Spinal cord (tissue), 10 donors: ENCODE data around the gene HIGD2B. TPM values are rescaled to one million over a fixed set of nuclear protein-coding genes. Genes with fewer than 3 reads are reported as not detected.
"Not testable (repeated sequence)": the region's sequence is repeated elsewhere in the genome, so short reads cannot be mapped to it uniquely, and the experiment has no call there.

Experiments used
- DNase-seq, 6 donors: peaks; one replicate each; pipeline versions ENCODE4 v3.0.0 to v3.0.0-alpha.2; 2013 to 2015; ENCODE audit warnings: low spot score in 6 of 6, low read depth in 4 of 6
- H3K27ac ChIP-seq: one replicate; pipeline ENCODE4 v1.5.1; 2013; ENCODE audit warnings: low read depth, low read length, control low read depth
- H3K27me3 ChIP-seq: one replicate; pipeline ENCODE4 v1.6.1; 2013; ENCODE audit warnings: low read length; ENCODE audit not compliant: control insufficient read depth, insufficient read depth
- H3K36me3 ChIP-seq: one replicate; pipeline ENCODE4 v1.6.1; 2013; ENCODE audit warnings: low read length; ENCODE audit not compliant: control insufficient read depth, insufficient read depth
- H3K4me1 ChIP-seq: one replicate; pipeline ENCODE4 v1.6.1; 2013; ENCODE audit warnings: low read length; ENCODE audit not compliant: control insufficient read depth, insufficient read depth
- H3K4me3 ChIP-seq: one replicate; pipeline ENCODE4 v1.5.1; 2013; ENCODE audit warnings: low read depth, low read length, control low read depth
- H3K9me3 ChIP-seq: one replicate; pipeline ENCODE4 v1.6.1; 2013; ENCODE audit warnings: low read length; ENCODE audit not compliant: control insufficient read depth, insufficient read depth
- WGBS: methylation state at CpG from one replicate; pipeline ENCODE4 v1.1.5; 2013; ENCODE audit warnings: missing lambda C conversion rate; ENCODE audit not compliant: insufficient coverage; 5-methylcytosine and 5-hydroxymethylcytosine counted together
- polyA plus RNA-seq, 2 donors: library from polyadenylated mRNA; unstranded; fragments of 120-200 nt; gene quantifications; one replicate each; pipeline ENCODE4 v1.2.1, GENCODE V29; 2013; ENCODE audit not compliant: insufficient read length in 2 of 2
- total RNA-seq, 2 donors: library from RNA; depleted of rRNA in 1 of 2; stranded (reverse); fragments of 120-200 nt in 1 of 2; fragments of >200 nt in 1 of 2; gene quantifications; one replicate each; pipeline versions ENCODE4 v1.2.3 to v1.2.4, GENCODE V29; 2013 to 2014
- donor health status: healthy.

HIGD2B gene
- total and polyA plus RNA-seq, 4 donors: not detected

DNA sequence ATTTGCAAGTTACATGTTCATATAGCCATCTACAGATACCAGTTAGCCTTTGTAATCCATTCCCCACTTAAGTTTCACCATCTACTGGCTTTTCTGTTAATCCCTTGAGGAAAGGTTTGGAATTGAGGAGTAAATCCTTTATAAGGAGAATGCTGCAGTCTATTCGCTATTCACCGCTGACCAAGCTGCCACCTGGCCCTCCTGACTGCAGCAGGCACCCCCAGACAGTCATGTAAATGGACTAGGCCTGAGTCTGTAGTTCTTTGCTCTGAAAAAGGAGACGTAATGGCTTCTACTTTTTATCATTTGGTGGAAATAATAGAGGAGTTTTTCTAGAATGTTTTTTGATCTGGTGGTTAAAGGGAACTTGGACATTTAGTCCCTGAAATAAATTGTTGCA lies 3.2 kb downstream of the HIGD2B start:
- WGBS: 89% methylated on average over 3 of the region's 3 CpGs
- no peaks in the 10 kb centered on the region for H3K36me3 ChIP-seq
- H3K27me3 ChIP-seq: peaks cover 16% of the 10 kb centered on the region
- no peak overlapping the region for H3K4me3 ChIP-seq
- H3K4me1 ChIP-seq: peaks cover 9% of the 10 kb centered on the region
- DNase-seq: no peak
- no peaks in the 10 kb centered on the region for H3K9me3 ChIP-seq
- H3K27ac ChIP-seq: no peak overlapping the region

DNA sequence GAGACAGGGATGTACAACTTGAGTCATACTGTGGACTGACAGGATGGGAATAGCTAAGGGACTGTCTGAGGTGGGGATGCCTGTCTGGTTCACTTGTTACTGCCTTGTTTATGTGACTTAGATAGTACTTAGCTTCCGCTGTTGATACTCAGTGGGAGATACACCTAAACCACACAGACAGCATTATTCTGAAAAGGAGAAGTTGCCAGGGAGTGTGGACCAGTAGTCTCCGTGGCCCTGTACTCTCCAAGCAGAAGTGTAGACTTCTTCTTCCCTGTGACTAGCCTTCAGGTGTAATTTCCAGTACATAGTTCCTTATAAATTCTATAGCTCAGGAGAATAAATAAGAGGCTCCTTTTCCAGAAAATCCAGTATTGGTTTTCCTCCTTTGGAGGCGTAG lies 5.1 kb downstream of the HIGD2B start:
- no CpG with 5 or more reads among the region's 3 CpGs for WGBS

GRCh38 chr15:72676838-72677237 lies 9.1 kb downstream of the HIGD2B start:
- DNase-seq: no peak
- no CpG with 5 or more reads among the region's 4 CpGs for WGBS
- H3K9me3 ChIP-seq: no peaks in the 10 kb centered on the region
- no peaks in the 10 kb centered on the region for H3K4me1 ChIP-seq
- H3K27ac ChIP-seq: no peak overlapping the region
- H3K4me3 ChIP-seq: no peak overlapping the region
- peaks cover 19% of the 10 kb centered on the region for H3K27me3 ChIP-seq
- no peaks in the 10 kb centered on the region for H3K36me3 ChIP-seq

More for the DNA sequence above, 5.1 kb downstream of the HIGD2B start:
- H3K27me3 ChIP-seq: peaks cover 17% of the 10 kb centered on the region
- no peaks in the 10 kb centered on the region for H3K9me3 ChIP-seq
- H3K4me1 ChIP-seq: no peaks in the 10 kb centered on the region
- H3K36me3 ChIP-seq: no peaks in the 10 kb centered on the region
- no peak overlapping the region for H3K27ac ChIP-seq
- no peak overlapping the region for H3K4me3 ChIP-seq
- no peak for DNase-seq

- 20% methylated on average over 1 of the region's 3 CpGs for WGBS
- peaks cover 6% of the 10 kb centered on the region for H3K4me1 ChIP-seq
- H3K27ac ChIP-seq: no peak overlapping the region
- H3K9me3 ChIP-seq: no peaks in the 10 kb centered on the region
- no peak overlapping the region for H3K4me3 ChIP-seq
- DNase-seq: no peak
- no peaks in the 10 kb centered on the region for H3K36me3 ChIP-seq
- peaks cover 3% of the 10 kb centered on the region for H3K27me3 ChIP-seq
Observed at GRCh38 chr15:72671525-72671924, 14.5 kb downstream of the HIGD2B start.

GRCh38 chr15:72670656-72671352 lies 15.2 kb downstream of the HIGD2B start:
- not testable (repeated sequence) for H3K36me3 ChIP-seq, H3K27me3 ChIP-seq, H3K4me3 ChIP-seq, H3K4me1 ChIP-seq, H3K9me3 ChIP-seq, H3K27ac ChIP-seq
- DNase-seq: peak in 3 of 6 donors; percentile 5 to 66 (median 53)
- WGBS: 5% methylated on average over 8 of the region's 8 CpGs

- WGBS: no CpG with 5 or more reads among the region's 6 CpGs
- H3K27ac ChIP-seq, H3K4me1 ChIP-seq, H3K36me3 ChIP-seq, H3K27me3 ChIP-seq, H3K9me3 ChIP-seq, DNase-seq, H3K4me3 ChIP-seq: not testable (repeated sequence)
Observed at GRCh38 chr15:72669803-72670202, 16.2 kb downstream of the HIGD2B start.

DNA sequence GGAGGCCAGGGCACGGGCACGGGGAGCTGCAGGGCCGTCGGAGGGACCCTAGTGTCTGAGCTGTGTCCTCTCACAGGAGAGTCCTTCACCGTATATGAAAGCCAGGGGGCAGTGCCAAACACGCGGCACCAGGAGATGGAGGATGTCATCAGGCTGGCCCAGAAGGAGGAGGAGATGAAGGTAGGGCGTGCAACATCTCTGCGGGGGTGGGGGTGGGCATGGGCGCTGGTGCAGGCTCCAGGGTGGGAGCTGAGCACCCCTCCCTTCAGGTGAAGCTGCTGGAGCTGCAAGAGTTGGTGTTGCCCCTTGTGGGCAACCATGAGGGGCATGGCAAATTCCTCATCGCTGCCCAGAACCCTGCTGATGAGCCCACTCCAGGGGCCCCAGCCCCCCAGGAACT lies 20.3 kb downstream of the HIGD2B start:
- not testable (repeated sequence) for DNase-seq, H3K27me3 ChIP-seq, H3K4me1 ChIP-seq, H3K36me3 ChIP-seq, H3K4me3 ChIP-seq, H3K27ac ChIP-seq, H3K9me3 ChIP-seq
- no CpG with 5 or more reads among the region's 11 CpGs for WGBS

- not testable (repeated sequence) for DNase-seq, H3K4me1 ChIP-seq, H3K36me3 ChIP-seq, H3K27ac ChIP-seq, H3K4me3 ChIP-seq, H3K27me3 ChIP-seq, H3K9me3 ChIP-seq
- no CpG with 5 or more reads among the region's 8 CpGs for whole genome bisulfite sequencing
Observed at GRCh38 chr15:72663931-72664330, 22.1 kb downstream of the HIGD2B start.

DNA sequence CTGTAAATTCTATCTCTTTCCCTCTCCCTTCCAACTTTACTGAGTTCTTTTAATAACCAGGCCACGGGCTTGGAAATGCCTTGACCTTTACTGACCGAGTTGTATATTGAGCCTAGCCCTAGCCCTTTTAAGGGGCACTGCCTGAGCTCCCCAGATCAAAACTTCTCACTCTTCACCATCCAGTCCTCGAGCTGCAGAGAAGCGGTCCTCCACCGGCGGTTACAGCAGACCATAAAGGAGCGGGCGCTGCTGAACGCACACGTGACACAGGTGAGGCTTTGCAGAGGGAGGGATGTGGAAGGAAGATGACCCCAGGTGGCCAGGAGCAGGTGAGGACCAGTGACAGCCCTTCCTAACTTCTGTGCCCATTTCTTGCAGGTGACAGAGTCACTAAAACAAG lies 24.9 kb downstream of the HIGD2B start:
- not testable (repeated sequence) for H3K36me3 ChIP-seq, H3K4me1 ChIP-seq, H3K27me3 ChIP-seq, H3K9me3 ChIP-seq, H3K4me3 ChIP-seq, H3K27ac ChIP-seq, DNase-seq
- WGBS: no CpG with 5 or more reads among the region's 10 CpGs

DNA sequence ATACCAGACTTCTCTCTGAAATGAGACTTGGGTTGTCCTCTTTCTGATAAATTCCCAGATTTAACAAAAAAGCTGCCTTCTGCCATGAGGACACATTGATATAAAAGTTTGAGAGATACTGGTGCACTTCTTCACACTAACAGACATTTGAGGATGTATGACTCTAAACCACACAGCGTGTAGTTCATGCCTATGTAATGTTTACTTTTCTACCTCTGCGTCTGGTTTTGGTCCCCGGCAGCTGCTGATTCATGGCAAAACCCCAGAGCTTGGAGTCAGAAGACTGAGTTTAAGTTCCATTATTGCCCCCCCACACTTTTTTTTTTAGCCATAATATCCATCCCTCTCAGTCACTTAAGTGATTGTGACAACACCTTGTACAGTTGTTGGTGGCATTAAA lies 30.0 kb downstream of the HIGD2B start:
- H3K4me1 ChIP-seq, H3K36me3 ChIP-seq, DNase-seq, H3K9me3 ChIP-seq, H3K27me3 ChIP-seq, H3K27ac ChIP-seq, H3K4me3 ChIP-seq: not testable (repeated sequence)
- no CpG with 5 or more reads among the region's 3 CpGs for WGBS
